ENCODE results near the gene ARG1.

Gene ARG1

GRCh38 chr6:131575834-131576478 is 2.9 kb downstream of the ARG1 start:
- Histone ChIP-seq H3K9me3 (ENCODE audit: control extremely low read depth in 1 of 5, control insufficient read depth in 4 of 5, insufficient read depth in 2 of 5, low read depth in 1 of 5, low read length in 4 of 5) (no peaks in the 10 kb centered on the region), H3K36me3 (ENCODE audit: control insufficient read depth in 4 of 4, insufficient read depth in 4 of 4, low read length in 3 of 4) (peaks cover 7 to 33% (median 22%) of the 10 kb centered on the region in 4 experiments), H3K4me1 (ENCODE audit: control extremely low read depth in 1 of 4, control insufficient read depth in 4 of 4, insufficient read depth in 4 of 4, low read length in 3 of 4) (no peaks in the 10 kb centered on the region), H3K4me3 (ENCODE audit: control insufficient read depth in 1 of 7, extremely low read depth in 1 of 7, insufficient read depth in 4 of 7, low read depth in 2 of 7, low read length in 6 of 7) (peak overlapping the region in 1 of 7 experiments; percentile 8), H3K27me3 (replicated peaks in 2 of 5; ENCODE audit: control insufficient read depth in 4 of 5, insufficient read depth in 5 of 5, low read length in 4 of 5) (no peaks in the 10 kb centered on the region), H3K27ac (ENCODE audit: insufficient read depth in 1 of 2, low read depth in 1 of 2, low read length in 2 of 2, poor library complexity in 1 of 2, severe bottlenecking in 2 of 2) (no peak overlapping the region)
- no peak for DNase-seq
- CTCF ChIA-PET, result interaction anchor here (1.1 kb wide), 1 partner anchor 16 kb away, joined by 3 read pairs; no protein-coding TSS in a partner anchor
- WGBS (ENCODE audit: insufficient coverage), result 98% methylated on average over 5 of the region's 5 CpGs
- POLR2A ChIA-PET, result no interaction called here

GRCh38 chr6:131581523-131581922 is 8.5 kb downstream of the ARG1 start:
- CTCF ChIA-PET, result interaction anchor here (1.0 kb wide), 1 partner anchor 10 kb away, joined by 3 read pairs; no protein-coding TSS in a partner anchor
- peaks cover 6 to 63% (median 34%) of the 10 kb centered on the region in 4 experiments for H3K36me3 ChIP-seq (ENCODE audit: control insufficient read depth in 4 of 4, insufficient read depth in 4 of 4, low read length in 3 of 4)
- POLR2A ChIA-PET, result no interaction called here

GRCh38 chr6:131586543-131586942 is 13.5 kb downstream of the ARG1 start:
- Histone ChIP-seq H3K4me3 (ENCODE audit: control insufficient read depth in 1 of 7, extremely low read depth in 1 of 7, insufficient read depth in 4 of 7, low read depth in 2 of 7, low read length in 6 of 7) (no peak overlapping the region), H3K36me3 (ENCODE audit: control insufficient read depth in 4 of 4, insufficient read depth in 4 of 4, low read length in 3 of 4) (peaks cover 17 to 77% (median 42%) of the 10 kb centered on the region in 4 experiments), H3K9me3 (ENCODE audit: control extremely low read depth in 1 of 5, control insufficient read depth in 4 of 5, insufficient read depth in 2 of 5, low read depth in 1 of 5, low read length in 4 of 5) (no peaks in the 10 kb centered on the region), H3K27me3 (replicated peaks in 2 of 5; ENCODE audit: control insufficient read depth in 4 of 5, insufficient read depth in 5 of 5, low read length in 4 of 5) (no peaks in the 10 kb centered on the region), H3K27ac (ENCODE audit: insufficient read depth in 1 of 2, low read depth in 1 of 2, low read length in 2 of 2, poor library complexity in 1 of 2, severe bottlenecking in 2 of 2) (no peak overlapping the region), H3K4me1 (ENCODE audit: control extremely low read depth in 1 of 4, control insufficient read depth in 4 of 4, insufficient read depth in 4 of 4, low read length in 3 of 4) (no peaks in the 10 kb centered on the region)
- POLR2A ChIA-PET, result no interaction called here
- 100% methylated on average over 1 of the region's 4 CpGs for WGBS (ENCODE audit: insufficient coverage)
- CTCF ChIA-PET, result no interaction called here
- DNase-seq, result no peak

More at GRCh38 chr6:131581523-131581922, 8.5 kb downstream of the ARG1 start:
- H3K4me3 ChIP-seq (ENCODE audit: control insufficient read depth in 1 of 7, extremely low read depth in 1 of 7, insufficient read depth in 4 of 7, low read depth in 2 of 7, low read length in 6 of 7), result no peak overlapping the region
- no peaks in the 10 kb centered on the region for H3K4me1 ChIP-seq (ENCODE audit: control extremely low read depth in 1 of 4, control insufficient read depth in 4 of 4, insufficient read depth in 4 of 4, low read length in 3 of 4)
- no peaks in the 10 kb centered on the region for H3K27me3 ChIP-seq (replicated peaks in 2 of 5; ENCODE audit: control insufficient read depth in 4 of 5, insufficient read depth in 5 of 5, low read length in 4 of 5)
- no peak overlapping the region for H3K27ac ChIP-seq (ENCODE audit: insufficient read depth in 1 of 2, low read depth in 1 of 2, low read length in 2 of 2, poor library complexity in 1 of 2, severe bottlenecking in 2 of 2)
- no peak for DNase-seq
- no peaks in the 10 kb centered on the region for H3K9me3 ChIP-seq (ENCODE audit: control extremely low read depth in 1 of 5, control insufficient read depth in 4 of 5, insufficient read depth in 2 of 5, low read depth in 1 of 5, low read length in 4 of 5)

- H3K27ac ChIP-seq (ENCODE audit: insufficient read depth in 1 of 2, low read depth in 1 of 2, low read length in 2 of 2, poor library complexity in 1 of 2, severe bottlenecking in 2 of 2), result no peak overlapping the region
- peaks cover 16 to 83% (median 45%) of the 10 kb centered on the region in 4 experiments for H3K36me3 ChIP-seq (ENCODE audit: control insufficient read depth in 4 of 4, insufficient read depth in 4 of 4, low read length in 3 of 4)
- WGBS (ENCODE audit: insufficient coverage), result no CpG with 5 or more reads among the region's 4 CpGs
- no peaks in the 10 kb centered on the region for H3K4me1 ChIP-seq (ENCODE audit: control extremely low read depth in 1 of 4, control insufficient read depth in 4 of 4, insufficient read depth in 4 of 4, low read length in 3 of 4)
- H3K9me3 ChIP-seq (ENCODE audit: control extremely low read depth in 1 of 5, control insufficient read depth in 4 of 5, insufficient read depth in 2 of 5, low read depth in 1 of 5, low read length in 4 of 5), result no peaks in the 10 kb centered on the region
- ChIA-PET POLR2A (no interaction called here), CTCF (no interaction called here)
- DNase-seq, result no peak
- no peaks in the 10 kb centered on the region for H3K27me3 ChIP-seq (replicated peaks in 2 of 5; ENCODE audit: control insufficient read depth in 4 of 5, insufficient read depth in 5 of 5, low read length in 4 of 5)
- H3K4me3 ChIP-seq (ENCODE audit: control insufficient read depth in 1 of 7, extremely low read depth in 1 of 7, insufficient read depth in 4 of 7, low read depth in 2 of 7, low read length in 6 of 7), result no peak overlapping the region
These were observed 14.9 kb downstream of the ARG1 start for GRCh38 chr6:131587909-131588308.

- POLR2A ChIA-PET, result no interaction called here
- H3K36me3 ChIP-seq (ENCODE audit: control insufficient read depth in 4 of 4, insufficient read depth in 4 of 4, low read length in 3 of 4), result peaks cover 20 to 81% (median 46%) of the 10 kb centered on the region in 4 experiments
These were observed 15.6 kb downstream of the ARG1 start for GRCh38 chr6:131588643-131589042.

GRCh38 chr6:131592935-131593334 is 19.9 kb downstream of the ARG1 start:
- DNase-seq, result no peak
- Histone ChIP-seq H3K9me3 (ENCODE audit: control extremely low read depth in 1 of 5, control insufficient read depth in 4 of 5, insufficient read depth in 2 of 5, low read depth in 1 of 5, low read length in 4 of 5) (no peaks in the 10 kb centered on the region), H3K4me1 (ENCODE audit: control extremely low read depth in 1 of 4, control insufficient read depth in 4 of 4, insufficient read depth in 4 of 4, low read length in 3 of 4) (no peaks in the 10 kb centered on the region), H3K36me3 (ENCODE audit: control insufficient read depth in 4 of 4, insufficient read depth in 4 of 4, low read length in 3 of 4) (peaks cover 25 to 85% (median 57%) of the 10 kb centered on the region in 4 experiments), H3K4me3 (ENCODE audit: control insufficient read depth in 1 of 7, extremely low read depth in 1 of 7, insufficient read depth in 4 of 7, low read depth in 2 of 7, low read length in 6 of 7) (no peak overlapping the region), H3K27ac (ENCODE audit: insufficient read depth in 1 of 2, low read depth in 1 of 2, low read length in 2 of 2, poor library complexity in 1 of 2, severe bottlenecking in 2 of 2) (no peak overlapping the region), H3K27me3 (replicated peaks in 2 of 5; ENCODE audit: control insufficient read depth in 4 of 5, insufficient read depth in 5 of 5, low read length in 4 of 5) (no peaks in the 10 kb centered on the region)
- WGBS (ENCODE audit: insufficient coverage), result no CpG with 5 or more reads among the region's 2 CpGs
- CTCF ChIA-PET, result interaction anchor here (1.0 kb wide), 1 partner anchor 8 kb away, joined by 3 read pairs; no protein-coding TSS in a partner anchor
- POLR2A ChIA-PET, result no interaction called here

More at GRCh38 chr6:131588643-131589042, 15.6 kb downstream of the ARG1 start:
- Histone ChIP-seq H3K4me3 (ENCODE audit: control insufficient read depth in 1 of 7, extremely low read depth in 1 of 7, insufficient read depth in 4 of 7, low read depth in 2 of 7, low read length in 6 of 7) (no peak overlapping the region), H3K4me1 (ENCODE audit: control extremely low read depth in 1 of 4, control insufficient read depth in 4 of 4, insufficient read depth in 4 of 4, low read length in 3 of 4) (no peaks in the 10 kb centered on the region), H3K27me3 (replicated peaks in 2 of 5; ENCODE audit: control insufficient read depth in 4 of 5, insufficient read depth in 5 of 5, low read length in 4 of 5) (no peaks in the 10 kb centered on the region), H3K27ac (ENCODE audit: insufficient read depth in 1 of 2, low read depth in 1 of 2, low read length in 2 of 2, poor library complexity in 1 of 2, severe bottlenecking in 2 of 2) (no peak overlapping the region), H3K9me3 (ENCODE audit: control extremely low read depth in 1 of 5, control insufficient read depth in 4 of 5, insufficient read depth in 2 of 5, low read depth in 1 of 5, low read length in 4 of 5) (no peaks in the 10 kb centered on the region)
- 93% methylated on average over 2 of the region's 2 CpGs for WGBS (ENCODE audit: insufficient coverage)
- CTCF ChIA-PET, result no interaction called here
- no peak for DNase-seq

GRCh38 chr6:131594074-131594473 is 21.0 kb downstream of the ARG1 start:
- H3K27me3 ChIP-seq (replicated peaks in 2 of 5; ENCODE audit: control insufficient read depth in 4 of 5, insufficient read depth in 5 of 5, low read length in 4 of 5), result no peaks in the 10 kb centered on the region
- no peaks in the 10 kb centered on the region for H3K4me1 ChIP-seq (ENCODE audit: control extremely low read depth in 1 of 4, control insufficient read depth in 4 of 4, insufficient read depth in 4 of 4, low read length in 3 of 4)
- CTCF ChIA-PET, result interaction anchor here (0.6 kb wide), 1 partner anchor 28 kb away, joined by 3 read pairs; no protein-coding TSS in a partner anchor
- peaks cover 25 to 86% (median 58%) of the 10 kb centered on the region in 4 experiments for H3K36me3 ChIP-seq (ENCODE audit: control insufficient read depth in 4 of 4, insufficient read depth in 4 of 4, low read length in 3 of 4)
- no peaks in the 10 kb centered on the region for H3K9me3 ChIP-seq (ENCODE audit: control extremely low read depth in 1 of 5, control insufficient read depth in 4 of 5, insufficient read depth in 2 of 5, low read depth in 1 of 5, low read length in 4 of 5)
- 100% methylated on average over 11 of the region's 11 CpGs for WGBS (ENCODE audit: insufficient coverage)
- H3K27ac ChIP-seq (ENCODE audit: insufficient read depth in 1 of 2, low read depth in 1 of 2, low read length in 2 of 2, poor library complexity in 1 of 2, severe bottlenecking in 2 of 2), result no peak overlapping the region
- DNase-seq, result no peak
- POLR2A ChIA-PET, result no interaction called here
- no peak overlapping the region for H3K4me3 ChIP-seq (ENCODE audit: control insufficient read depth in 1 of 7, extremely low read depth in 1 of 7, insufficient read depth in 4 of 7, low read depth in 2 of 7, low read length in 6 of 7)
